ENCODE data around the gene SLC40A1.

SLC40A1 gene

GRCh38 chr2:189570570-189571031 is 10.0 kb downstream of the SLC40A1 start:
- in situ Hi-C loops (cut with MboI; ENCODE audit: low sequenced_read_pairs) = no loop called here

GRCh38 chr2:189569295-189569910 is 11.2 kb downstream of the SLC40A1 start:
- in situ Hi-C loops (cut with MboI; ENCODE audit: low sequenced_read_pairs) = no loop called here

GRCh38 chr2:189566046-189566445 is 14.5 kb downstream of the SLC40A1 start:
- in situ Hi-C loops (cut with MboI; ENCODE audit: low sequenced_read_pairs) = no loop called here

GRCh38 chr2:189561371-189562038 is 19.1 kb downstream of the SLC40A1 start:
- in situ Hi-C loops (cut with MboI; ENCODE audit: low sequenced_read_pairs) = no loop called here

GRCh38 chr2:189560273-189560586 is 20.4 kb downstream of the SLC40A1 start:
- in situ Hi-C loops (cut with MboI; ENCODE audit: low sequenced_read_pairs) = no loop called here

GRCh38 chr2:189559579-189560272 is 20.9 kb downstream of the SLC40A1 start:
- in situ Hi-C loops (cut with MboI; ENCODE audit: low sequenced_read_pairs) = no loop called here

- in situ Hi-C loops (cut with MboI; ENCODE audit: low sequenced_read_pairs) = no loop called here
These were observed 21.9 kb downstream of the SLC40A1 start for GRCh38 chr2:189558516-189559272.

- in situ Hi-C loops (cut with MboI; ENCODE audit: low sequenced_read_pairs) = no loop called here
These were observed 23.2 kb downstream of the SLC40A1 start for GRCh38 chr2:189557373-189557772.

- in situ Hi-C loops (cut with MboI; ENCODE audit: low sequenced_read_pairs) = no loop called here
These were observed 24.1 kb downstream of the SLC40A1 start for GRCh38 chr2:189556526-189556925.

GRCh38 chr2:189555232-189555631 is 25.4 kb downstream of the SLC40A1 start:
- in situ Hi-C loops (cut with MboI; ENCODE audit: low sequenced_read_pairs) = no loop called here

GRCh38 chr2:189553504-189554088 is 27.0 kb downstream of the SLC40A1 start:
- in situ Hi-C loops (cut with MboI; ENCODE audit: low sequenced_read_pairs) = no loop called here

- in situ Hi-C loops (cut with MboI; ENCODE audit: low sequenced_read_pairs) = no loop called here
These were observed 27.6 kb downstream of the SLC40A1 start for GRCh38 chr2:189552991-189553404.

GRCh38 chr2:189552334-189552990 is 28.1 kb downstream of the SLC40A1 start:
- in situ Hi-C loops (cut with MboI; ENCODE audit: low sequenced_read_pairs) = no loop called here

- in situ Hi-C loops (cut with MboI; ENCODE audit: low sequenced_read_pairs) = no loop called here
These were observed 28.8 kb downstream of the SLC40A1 start for GRCh38 chr2:189551808-189552207.

GRCh38 chr2:189549449-189549832 is 31.1 kb downstream of the SLC40A1 start:
- in situ Hi-C loops (cut with MboI; ENCODE audit: low sequenced_read_pairs) = no loop called here

- in situ Hi-C loops (cut with MboI; ENCODE audit: low sequenced_read_pairs) = no loop called here
These were observed 31.7 kb downstream of the SLC40A1 start for GRCh38 chr2:189548666-189549448.

GRCh38 chr2:189545418-189545817 is 35.2 kb downstream of the SLC40A1 start:
- in situ Hi-C loops (cut with MboI; ENCODE audit: low sequenced_read_pairs) = no loop called here

GRCh38 chr2:189544318-189545042 is 36.1 kb downstream of the SLC40A1 start:
- in situ Hi-C loops (cut with MboI; ENCODE audit: low sequenced_read_pairs) = no loop called here

GRCh38 chr2:189543367-189543766 is 37.2 kb downstream of the SLC40A1 start:
- in situ Hi-C loops (cut with MboI; ENCODE audit: low sequenced_read_pairs) = no loop called here

Measured in HL-60/S4 (cell line).